Measurements from ENCODE around the gene SEZ6.

The SEZ6 gene, protein sequence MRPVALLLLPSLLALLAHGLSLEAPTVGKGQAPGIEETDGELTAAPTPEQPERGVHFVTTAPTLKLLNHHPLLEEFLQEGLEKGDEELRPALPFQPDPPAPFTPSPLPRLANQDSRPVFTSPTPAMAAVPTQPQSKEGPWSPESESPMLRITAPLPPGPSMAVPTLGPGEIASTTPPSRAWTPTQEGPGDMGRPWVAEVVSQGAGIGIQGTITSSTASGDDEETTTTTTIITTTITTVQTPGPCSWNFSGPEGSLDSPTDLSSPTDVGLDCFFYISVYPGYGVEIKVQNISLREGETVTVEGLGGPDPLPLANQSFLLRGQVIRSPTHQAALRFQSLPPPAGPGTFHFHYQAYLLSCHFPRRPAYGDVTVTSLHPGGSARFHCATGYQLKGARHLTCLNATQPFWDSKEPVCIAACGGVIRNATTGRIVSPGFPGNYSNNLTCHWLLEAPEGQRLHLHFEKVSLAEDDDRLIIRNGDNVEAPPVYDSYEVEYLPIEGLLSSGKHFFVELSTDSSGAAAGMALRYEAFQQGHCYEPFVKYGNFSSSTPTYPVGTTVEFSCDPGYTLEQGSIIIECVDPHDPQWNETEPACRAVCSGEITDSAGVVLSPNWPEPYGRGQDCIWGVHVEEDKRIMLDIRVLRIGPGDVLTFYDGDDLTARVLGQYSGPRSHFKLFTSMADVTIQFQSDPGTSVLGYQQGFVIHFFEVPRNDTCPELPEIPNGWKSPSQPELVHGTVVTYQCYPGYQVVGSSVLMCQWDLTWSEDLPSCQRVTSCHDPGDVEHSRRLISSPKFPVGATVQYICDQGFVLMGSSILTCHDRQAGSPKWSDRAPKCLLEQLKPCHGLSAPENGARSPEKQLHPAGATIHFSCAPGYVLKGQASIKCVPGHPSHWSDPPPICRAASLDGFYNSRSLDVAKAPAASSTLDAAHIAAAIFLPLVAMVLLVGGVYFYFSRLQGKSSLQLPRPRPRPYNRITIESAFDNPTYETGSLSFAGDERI

GRCh38 chr17:29005936-29006511 is at the start of gene SEZ6:
SEZ6 (minus strand) TSS chr17:29006033; CDS start chr17:29005869, 164 bp downstream.
- peak; percentile 8 for DNase-seq (ENCODE audit: low read depth)

- no peak for DNase-seq (ENCODE audit: low read depth)
Measured at GRCh38 chr17:29054835-29055234, 49.0 kb upstream of the SEZ6 start.

- DNase-seq (ENCODE audit: low read depth): no peak
Measured at GRCh38 chr17:29051731-29052130, 45.9 kb upstream of the SEZ6 start.

DNA sequence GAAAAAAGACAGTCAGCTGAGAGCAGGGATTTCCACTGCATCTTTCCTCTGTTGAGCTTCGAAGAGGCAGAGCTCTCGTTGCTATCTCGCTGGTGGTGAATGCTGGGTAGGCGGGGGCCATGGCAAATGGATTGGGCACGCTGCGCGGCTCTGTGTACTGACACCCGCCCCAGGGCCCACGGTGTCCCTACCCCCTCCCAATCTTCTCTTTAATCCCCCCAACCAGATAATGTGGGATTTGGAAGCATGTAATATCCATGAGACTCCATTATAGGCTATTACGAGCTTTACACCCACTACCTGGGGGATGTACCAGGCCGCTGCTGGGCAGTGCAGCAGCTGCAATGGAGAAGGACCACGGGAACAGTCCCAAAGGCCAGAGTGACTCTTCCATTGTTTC is 45.4 kb upstream of the SEZ6 start:
- DNase-seq (ENCODE audit: low read depth): no peak

DNA sequence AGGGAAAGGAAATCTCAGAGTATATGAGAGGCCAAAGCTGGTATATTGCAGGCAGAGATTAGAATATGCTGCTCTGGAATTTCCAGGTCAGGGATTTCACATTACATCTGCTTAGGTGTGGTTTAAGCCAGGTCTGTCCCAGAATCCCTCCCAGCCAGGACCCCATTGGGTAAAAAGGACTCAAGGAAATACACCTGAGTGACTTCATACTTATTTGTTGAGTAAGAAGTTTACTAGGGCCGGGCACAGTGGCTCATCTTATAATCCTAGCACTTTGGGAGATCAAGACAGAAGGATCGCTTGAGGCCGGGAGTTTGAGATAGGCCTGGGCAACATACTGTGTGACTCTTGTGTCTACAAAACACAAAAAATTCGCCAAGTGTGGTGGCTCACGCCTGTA is 44.3 kb upstream of the SEZ6 start:
- no peak for DNase-seq (ENCODE audit: low read depth)

DNA sequence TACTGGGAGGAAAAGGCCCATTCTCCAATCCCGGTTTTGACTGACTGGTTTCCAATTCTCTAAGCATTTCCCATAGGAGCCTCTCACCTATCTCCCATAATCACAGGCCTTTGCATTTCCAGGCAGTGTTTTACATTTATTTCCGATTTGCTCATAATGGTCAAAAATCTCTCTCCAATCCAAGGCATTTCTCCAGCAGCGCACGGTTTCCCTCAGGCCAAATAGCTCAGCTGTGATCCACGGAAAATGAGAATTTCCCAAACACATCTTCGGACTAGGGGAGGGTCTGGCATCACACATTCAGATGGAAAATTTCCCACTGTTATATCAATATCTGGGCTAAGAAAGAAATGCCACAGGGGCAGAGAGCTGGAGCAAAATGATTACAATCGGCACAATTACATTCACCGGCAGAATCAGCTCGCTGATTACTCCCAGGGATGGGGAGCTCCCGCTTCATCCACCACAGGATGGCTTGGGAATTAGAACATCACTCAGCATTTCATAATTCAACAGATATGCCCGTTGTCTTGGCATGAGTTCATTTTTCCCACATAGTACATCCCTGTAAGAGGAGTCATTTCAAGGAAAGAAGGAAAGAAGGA is 43.8 kb upstream of the SEZ6 start:
- no peak for DNase-seq (ENCODE audit: low read depth)

DNA sequence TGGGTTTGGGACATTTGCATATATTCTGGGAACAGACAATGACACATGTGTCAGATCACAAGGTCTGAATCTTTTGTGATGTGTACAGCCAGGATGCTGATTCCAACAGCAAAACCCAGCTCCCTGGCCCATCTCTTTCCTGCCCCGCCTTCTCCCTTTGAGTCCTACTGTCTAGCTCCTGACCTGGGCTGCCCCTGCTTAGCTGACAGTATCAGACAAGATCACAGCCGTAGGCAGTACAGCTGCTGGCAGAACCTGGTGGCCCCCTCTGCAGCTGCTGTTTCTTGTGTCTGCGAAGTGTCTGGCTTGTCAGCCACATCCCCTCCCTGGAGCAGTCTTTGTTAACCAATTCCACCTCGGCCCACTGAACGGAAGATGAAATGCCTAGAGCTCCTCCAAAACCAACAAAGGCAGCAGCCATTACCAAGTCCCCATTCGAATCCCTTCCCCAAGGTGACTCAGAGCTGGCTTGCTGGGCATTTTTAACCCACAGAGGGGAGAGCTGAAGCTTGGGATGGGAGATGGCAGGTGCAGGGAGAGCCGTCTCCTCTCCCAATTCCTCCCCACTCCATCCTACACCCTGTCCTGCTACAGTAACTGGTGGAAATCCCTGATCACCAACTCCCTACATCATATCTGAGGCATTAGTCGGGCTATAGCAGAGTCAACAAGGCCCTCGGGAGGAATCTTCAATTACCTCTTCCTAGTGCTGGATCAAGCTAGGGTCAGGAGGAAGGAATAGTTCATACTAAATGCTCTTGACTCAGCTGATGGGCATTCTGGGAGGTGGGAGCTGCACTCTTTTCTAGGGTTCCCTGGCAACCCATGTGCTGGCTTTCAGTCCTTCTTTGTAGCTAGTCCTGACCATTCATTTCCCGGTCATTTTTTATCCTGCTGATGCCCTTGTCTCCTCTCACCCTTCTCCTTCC is 42.9 kb upstream of the SEZ6 start:
- no peak for DNase-seq (ENCODE audit: low read depth)

GRCh38 chr17:29046473-29046839 is 40.6 kb upstream of the SEZ6 start:
- DNase-seq (ENCODE audit: low read depth): no peak

DNA sequence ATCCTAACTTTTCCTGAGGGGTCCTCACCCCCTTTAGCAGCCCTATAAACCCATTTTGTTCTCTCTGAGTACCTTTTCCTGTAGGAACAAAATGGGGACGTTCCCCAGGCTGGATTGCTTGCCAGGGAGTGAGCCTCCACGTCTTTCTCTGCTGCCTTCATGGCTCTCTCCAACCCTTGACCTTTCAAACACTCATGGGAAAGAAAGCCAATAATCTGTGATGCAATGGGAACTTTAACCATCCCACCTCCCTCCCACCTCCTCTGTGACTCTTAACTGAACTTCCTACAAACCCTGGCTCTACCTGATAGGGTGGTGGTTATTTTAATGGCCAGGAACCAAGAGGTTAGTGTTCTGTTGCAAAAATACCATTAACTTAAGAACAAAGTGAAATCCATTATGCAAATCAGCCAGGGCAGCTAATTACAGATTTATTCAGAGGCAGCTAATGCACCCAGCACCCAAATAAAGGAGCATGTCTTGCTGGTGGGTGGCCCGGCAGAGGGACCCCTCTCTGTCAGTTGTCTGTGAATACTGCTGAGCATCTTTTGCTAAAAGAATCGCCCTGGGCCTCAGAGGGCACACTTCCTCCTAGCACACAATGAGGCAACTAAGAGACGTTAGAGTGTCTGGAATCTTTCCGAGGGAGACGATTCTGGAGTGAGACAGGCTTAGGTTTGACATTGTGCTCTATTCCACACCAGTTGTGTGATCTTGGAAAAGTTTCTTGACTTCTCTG is 40.1 kb upstream of the SEZ6 start:
- DNase-seq (ENCODE audit: low read depth): no peak

- no peak for DNase-seq (ENCODE audit: low read depth)
Measured at GRCh38 chr17:29045026-29045425, 39.2 kb upstream of the SEZ6 start.

- DNase-seq (ENCODE audit: low read depth): no peak
Measured at GRCh38 chr17:29043539-29044145, 37.8 kb upstream of the SEZ6 start.

- no peak for DNase-seq (ENCODE audit: low read depth)
Measured at GRCh38 chr17:29042679-29043538, 37.1 kb upstream of the SEZ6 start, which contains the start of gene PIPOX. PIPOX (plus strand) TSS chr17:29043141; CDS start chr17:29043226, 85 bp downstream.

- no peak for DNase-seq (ENCODE audit: low read depth)
Measured at GRCh38 chr17:29042026-29042678, 36.3 kb upstream of the SEZ6 start.

DNA sequence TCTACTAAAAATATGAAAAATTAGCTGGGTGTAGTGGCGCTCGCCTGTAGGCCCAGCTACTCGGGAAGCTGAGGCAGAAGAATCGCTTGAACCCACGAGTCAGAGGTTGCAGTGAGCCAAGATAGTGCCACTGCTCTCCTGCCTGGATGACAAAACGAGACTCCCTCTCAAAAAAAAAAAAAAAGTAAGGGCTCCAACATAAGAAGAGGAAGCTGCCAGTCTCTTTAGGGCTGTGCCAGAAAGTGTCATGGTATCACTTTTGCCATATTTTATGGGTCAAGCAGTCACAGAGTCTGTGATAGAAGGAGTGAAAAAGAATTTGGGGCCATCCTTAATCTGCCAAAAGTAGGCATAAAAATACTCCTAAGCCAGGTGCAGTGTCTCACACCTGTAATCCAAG is 35.7 kb upstream of the SEZ6 start:
- no peak for DNase-seq (ENCODE audit: low read depth)

DNA sequence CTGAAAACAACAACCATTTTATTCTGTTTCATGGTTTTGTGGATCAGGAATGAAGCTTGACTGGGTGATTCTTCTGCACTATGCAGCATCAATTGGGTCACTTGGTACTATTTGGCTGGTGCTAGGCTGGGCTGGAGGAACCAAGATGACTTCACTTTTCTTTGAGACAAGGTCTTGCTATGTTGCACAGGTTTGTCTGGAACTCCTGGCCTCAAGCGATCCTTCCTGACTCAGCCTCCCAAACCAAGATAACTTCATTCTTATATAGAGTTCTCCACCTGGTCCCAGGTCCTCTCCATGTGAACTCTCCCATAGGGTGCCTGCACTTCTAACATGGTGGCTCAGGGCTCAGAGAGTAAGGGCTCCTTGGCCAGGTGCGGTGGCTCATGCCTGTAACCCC is 35.3 kb upstream of the SEZ6 start:
- DNase-seq (ENCODE audit: low read depth): no peak

GRCh38 chr17:29039764-29040598 is 34.1 kb upstream of the SEZ6 start:
- no peak for DNase-seq (ENCODE audit: low read depth)

GRCh38 chr17:29038085-29038795 is 32.4 kb upstream of the SEZ6 start:
- DNase-seq (ENCODE audit: low read depth): no peak
